Neural cell (in vitro differentiated cells): Measurements from ENCODE around the gene CNNM3.

ENCODE experiments used
- EP300 ChIP-seq: fragments of 450-650 bp; conservative IDR thresholded peaks from 2 replicates; pipeline ENCODE4 v1.6.1; 2014; ENCODE audit warnings: antibody characterized with exemption, mild to moderate bottlenecking, moderate library complexity; ENCODE audit not compliant: poor library complexity, severe bottlenecking
- EZH2 ChIP-seq: fragments of 200-600, 300-800 bp; shearing (Covaris generic), sonication (generic); IDR thresholded peaks from 2 replicates; pipeline ENCODE4 v1.6.1; 2014; ENCODE audit warnings: antibody characterized with exemption, low read length, borderline replicate concordance, mild to moderate bottlenecking; ENCODE audit not compliant: insufficient read depth, poor library complexity, severe bottlenecking
- MXI1 ChIP-seq: fragments of 450-650 bp; conservative IDR thresholded peaks from 2 replicates; pipeline ENCODE4 v1.6.1; 2014; ENCODE audit warnings: antibody characterized with exemption, mild to moderate bottlenecking; ENCODE audit not compliant: poor library complexity, severe bottlenecking
- POLR2AphosphoS5 ChIP-seq: IDR thresholded peaks from 2 replicates; pipeline ENCODE4 v1.6.1; 2012
- RAD21 ChIP-seq: fragments of 450-650 bp; conservative IDR thresholded peaks from 2 replicates; pipeline ENCODE4 v1.6.1; 2014; ENCODE audit warnings: antibody characterized with exemption, mild to moderate bottlenecking, moderate library complexity
- SMC3 ChIP-seq: fragments of 450-650 bp; conservative IDR thresholded peaks from 2 replicates; pipeline ENCODE4 v1.6.1; 2014; ENCODE audit warnings: antibody characterized with exemption, mild to moderate bottlenecking, moderate library complexity; ENCODE audit not compliant: poor library complexity
- TAF1 ChIP-seq: IDR thresholded peaks from 2 replicates; pipeline ENCODE4 v1.6.1; 2012; ENCODE audit warnings: low read depth
- TF ChIP-seq, protein P1 (sequence below): fragments of 450-650 bp; IDR thresholded peaks from 2 replicates; pipeline ENCODE4 v1.5.1; 2014; ENCODE audit warnings: antibody characterized with exemption, mild to moderate bottlenecking, moderate library complexity; ENCODE audit not compliant: poor library complexity, severe bottlenecking
- TF ChIP-seq, protein P2 (sequence below): IDR thresholded peaks from 2 replicates; pipeline ENCODE4 v1.6.1; 2012; ENCODE audit warnings: borderline replicate concordance

DNA sequence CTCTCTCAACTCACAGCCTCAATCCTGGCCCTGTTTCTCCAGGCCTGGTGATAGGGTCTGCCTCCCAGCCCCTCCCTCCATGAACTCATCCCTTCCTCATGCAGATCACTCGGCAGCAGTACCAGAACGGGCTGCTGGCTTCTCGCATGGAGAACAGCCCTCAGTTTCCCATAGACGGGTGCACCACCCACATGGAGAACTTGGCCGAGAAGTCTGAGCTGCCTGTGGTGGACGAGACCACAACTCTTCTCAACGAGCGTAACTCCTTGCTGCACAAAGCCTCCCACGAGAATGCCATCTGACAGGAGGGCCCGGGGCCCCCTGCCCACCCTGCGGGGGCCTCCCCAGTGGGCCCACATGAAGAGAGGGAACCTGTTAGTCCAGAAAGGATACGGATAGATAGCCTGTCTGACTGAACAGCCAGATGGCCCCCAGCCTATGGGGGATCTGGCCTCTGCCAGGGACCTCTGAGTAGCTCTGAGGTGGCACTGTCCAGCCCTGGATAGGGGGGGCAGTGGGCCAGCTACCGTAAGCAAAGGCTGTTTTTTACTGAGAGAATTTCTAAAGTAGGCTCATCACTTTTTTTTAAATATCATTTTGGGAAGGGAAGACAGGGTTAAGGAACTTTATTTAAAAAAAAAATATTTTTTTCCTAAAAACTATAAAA is 6.7 kb upstream of the CNNM3 start:
- TF ChIP-seq EP300 (no peak), EZH2 (no peak), TAF1 (no peak), POLR2AphosphoS5 (no peak), SMC3 (no peak), MXI1 (no peak), RAD21 (no peak)
- TF ChIP-seq, protein P1, sequence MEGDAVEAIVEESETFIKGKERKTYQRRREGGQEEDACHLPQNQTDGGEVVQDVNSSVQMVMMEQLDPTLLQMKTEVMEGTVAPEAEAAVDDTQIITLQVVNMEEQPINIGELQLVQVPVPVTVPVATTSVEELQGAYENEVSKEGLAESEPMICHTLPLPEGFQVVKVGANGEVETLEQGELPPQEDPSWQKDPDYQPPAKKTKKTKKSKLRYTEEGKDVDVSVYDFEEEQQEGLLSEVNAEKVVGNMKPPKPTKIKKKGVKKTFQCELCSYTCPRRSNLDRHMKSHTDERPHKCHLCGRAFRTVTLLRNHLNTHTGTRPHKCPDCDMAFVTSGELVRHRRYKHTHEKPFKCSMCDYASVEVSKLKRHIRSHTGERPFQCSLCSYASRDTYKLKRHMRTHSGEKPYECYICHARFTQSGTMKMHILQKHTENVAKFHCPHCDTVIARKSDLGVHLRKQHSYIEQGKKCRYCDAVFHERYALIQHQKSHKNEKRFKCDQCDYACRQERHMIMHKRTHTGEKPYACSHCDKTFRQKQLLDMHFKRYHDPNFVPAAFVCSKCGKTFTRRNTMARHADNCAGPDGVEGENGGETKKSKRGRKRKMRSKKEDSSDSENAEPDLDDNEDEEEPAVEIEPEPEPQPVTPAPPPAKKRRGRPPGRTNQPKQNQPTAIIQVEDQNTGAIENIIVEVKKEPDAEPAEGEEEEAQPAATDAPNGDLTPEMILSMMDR = no peak
- TF ChIP-seq, protein P2, sequence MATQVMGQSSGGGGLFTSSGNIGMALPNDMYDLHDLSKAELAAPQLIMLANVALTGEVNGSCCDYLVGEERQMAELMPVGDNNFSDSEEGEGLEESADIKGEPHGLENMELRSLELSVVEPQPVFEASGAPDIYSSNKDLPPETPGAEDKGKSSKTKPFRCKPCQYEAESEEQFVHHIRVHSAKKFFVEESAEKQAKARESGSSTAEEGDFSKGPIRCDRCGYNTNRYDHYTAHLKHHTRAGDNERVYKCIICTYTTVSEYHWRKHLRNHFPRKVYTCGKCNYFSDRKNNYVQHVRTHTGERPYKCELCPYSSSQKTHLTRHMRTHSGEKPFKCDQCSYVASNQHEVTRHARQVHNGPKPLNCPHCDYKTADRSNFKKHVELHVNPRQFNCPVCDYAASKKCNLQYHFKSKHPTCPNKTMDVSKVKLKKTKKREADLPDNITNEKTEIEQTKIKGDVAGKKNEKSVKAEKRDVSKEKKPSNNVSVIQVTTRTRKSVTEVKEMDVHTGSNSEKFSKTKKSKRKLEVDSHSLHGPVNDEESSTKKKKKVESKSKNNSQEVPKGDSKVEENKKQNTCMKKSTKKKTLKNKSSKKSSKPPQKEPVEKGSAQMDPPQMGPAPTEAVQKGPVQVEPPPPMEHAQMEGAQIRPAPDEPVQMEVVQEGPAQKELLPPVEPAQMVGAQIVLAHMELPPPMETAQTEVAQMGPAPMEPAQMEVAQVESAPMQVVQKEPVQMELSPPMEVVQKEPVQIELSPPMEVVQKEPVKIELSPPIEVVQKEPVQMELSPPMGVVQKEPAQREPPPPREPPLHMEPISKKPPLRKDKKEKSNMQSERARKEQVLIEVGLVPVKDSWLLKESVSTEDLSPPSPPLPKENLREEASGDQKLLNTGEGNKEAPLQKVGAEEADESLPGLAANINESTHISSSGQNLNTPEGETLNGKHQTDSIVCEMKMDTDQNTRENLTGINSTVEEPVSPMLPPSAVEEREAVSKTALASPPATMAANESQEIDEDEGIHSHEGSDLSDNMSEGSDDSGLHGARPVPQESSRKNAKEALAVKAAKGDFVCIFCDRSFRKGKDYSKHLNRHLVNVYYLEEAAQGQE = no peak
